WTC11 (cell line): ENCODE data around the gene MAP3K5. TPM values are rescaled to one million over a fixed set of nuclear protein-coding genes. Genes with fewer than 3 reads are reported as not detected.

Source experiments
- ATAC-seq: fragments of 200-7000 bp; cut with Tn5 transposase; 2 replicates; pipeline ENCODE4 v1.10.0; 2021; ENCODE audit warnings: mild to moderate bottlenecking, moderate library complexity
- CTCF ChIA-PET: fragments of 300-600 bp; sonication (Branson Sonifier 250); formaldehyde crosslinking; loops from one replicate; lab custom pipeline; 2021; ENCODE audit warnings: antibody characterized with exemption; lab: Charles Lee
- POLR2A ChIA-PET: fragments of 350-600 bp; sonication (Branson Sonifier 250); formaldehyde crosslinking; loops from one replicate; lab custom pipeline; 2021; ENCODE audit warnings: antibody characterized with exemption; lab: Charles Lee
- DNase-seq: peaks from one replicate; pipeline ENCODE4 v3.0.0; 2021; ENCODE audit warnings: low spot score
- H3K27ac Mint-ChIP-seq: 2 replicates; pipeline ENCODE4 v1.8.0; 2021; ENCODE audit warnings: mixed read lengths
- H3K27me3 Mint-ChIP-seq: 2 replicates; pipeline ENCODE4 v1.8.0; 2021; ENCODE audit warnings: low read depth, mild to moderate bottlenecking, moderate library complexity, mixed read lengths
- H3K36me3 Mint-ChIP-seq: 2 replicates; pipeline ENCODE4 v1.8.0; 2021; ENCODE audit warnings: mixed read lengths
- H3K4me1 Mint-ChIP-seq: 2 replicates; pipeline ENCODE4 v1.8.0; 2022; ENCODE audit warnings: mixed read lengths
- H3K4me3 Mint-ChIP-seq: 2 replicates; pipeline ENCODE4 v1.8.0; 2021; ENCODE audit warnings: mild to moderate bottlenecking, moderate library complexity, mixed read lengths
- H3K9me3 Mint-ChIP-seq: 2 replicates; pipeline ENCODE4 v1.8.0; 2021; ENCODE audit warnings: mixed read lengths
- ATF1 ChIP-seq: sonication (generic); formaldehyde crosslinking; IDR thresholded peaks from 2 replicates; pipeline ENCODE4 v1.8.1; 2023; ENCODE audit warnings: mild to moderate bottlenecking, moderate library complexity, missing genetic modification reagents
- ATF2 ChIP-seq: sonication (generic); formaldehyde crosslinking; IDR thresholded peaks from 2 replicates; pipeline ENCODE4 v1.8.1; 2022; ENCODE audit warnings: low read depth, missing genetic modification reagents, borderline replicate concordance
- ATF3 ChIP-seq: sonication (generic); formaldehyde crosslinking; conservative IDR thresholded peaks from 2 replicates; pipeline ENCODE4 v1.8.1; 2022; ENCODE audit warnings: mild to moderate bottlenecking, missing genetic modification reagents
- ELF4 ChIP-seq: sonication (generic); formaldehyde crosslinking; IDR thresholded peaks from 2 replicates; pipeline ENCODE4 v1.8.1; 2022; ENCODE audit warnings: low read depth, mild to moderate bottlenecking, moderate library complexity, missing genetic modification reagents
- ERG ChIP-seq: fragments of 250-450 bp; sonication (Bioruptor Pico); IDR thresholded peaks from 2 replicates; pipeline ENCODE4 v1.8.0; 2021; ENCODE audit warnings: mild to moderate bottlenecking
- ESRRA ChIP-seq: sonication (generic); formaldehyde crosslinking; IDR thresholded peaks from 2 replicates; pipeline ENCODE4 v1.8.1; 2022; ENCODE audit warnings: mild to moderate bottlenecking, missing genetic modification reagents, borderline replicate concordance
- FOXP1 ChIP-seq: sonication (generic); formaldehyde crosslinking; IDR thresholded peaks from 2 replicates; pipeline ENCODE4 v1.8.0; 2022; ENCODE audit warnings: missing genetic modification reagents, mild to moderate bottlenecking, moderate library complexity, borderline replicate concordance
- GABPB1 ChIP-seq: sonication (generic); formaldehyde crosslinking; IDR thresholded peaks from 2 replicates; pipeline ENCODE4 v1.8.1; 2023; ENCODE audit warnings: mild to moderate bottlenecking, missing genetic modification reagents
- HMGA2 ChIP-seq: fragments of 250-450 bp; sonication (Bioruptor Pico); IDR thresholded peaks from 2 replicates; pipeline ENCODE4 v1.4.0; 2021; ENCODE audit warnings: mild to moderate bottlenecking, moderate library complexity
- HMGXB4 ChIP-seq: sonication (generic); formaldehyde crosslinking; IDR thresholded peaks from 2 replicates; pipeline ENCODE4 v1.8.1; 2023; ENCODE audit warnings: mild to moderate bottlenecking, moderate library complexity, missing genetic modification reagents
- JUN ChIP-seq: sonication (generic); formaldehyde crosslinking; IDR thresholded peaks from 2 replicates; pipeline ENCODE4 v1.8.0; 2023; ENCODE audit warnings: mild to moderate bottlenecking, missing genetic modification reagents
- MXD4 ChIP-seq: fragments of 250-450 bp; sonication (Bioruptor Pico); IDR thresholded peaks from 2 replicates; pipeline ENCODE4 v1.8.0; 2021; ENCODE audit warnings: mild to moderate bottlenecking, moderate library complexity, borderline replicate concordance
- NR2C2 ChIP-seq: sonication (generic); formaldehyde crosslinking; IDR thresholded peaks from 2 replicates; pipeline ENCODE4 v1.8.0; 2022; ENCODE audit warnings: mild to moderate bottlenecking, missing genetic modification reagents
- NR3C1 ChIP-seq: sonication (generic); formaldehyde crosslinking; conservative IDR thresholded peaks from 2 replicates; pipeline ENCODE4 v1.8.1; 2023; ENCODE audit warnings: low read depth, mild to moderate bottlenecking, missing genetic modification reagents
- PRDM15 ChIP-seq: sonication (generic); formaldehyde crosslinking; IDR thresholded peaks from 2 replicates; pipeline ENCODE4 v1.8.0; 2022; ENCODE audit warnings: missing genetic modification reagents
- RELA ChIP-seq: sonication (generic); formaldehyde crosslinking; IDR thresholded peaks from 2 replicates; pipeline ENCODE4 v1.8.1; 2022; ENCODE audit warnings: missing genetic modification reagents, mild to moderate bottlenecking, borderline replicate concordance
- RORB ChIP-seq: fragments of 250-450 bp; sonication (Bioruptor Pico); IDR thresholded peaks from 2 replicates; pipeline ENCODE4 v1.9.0; 2021; ENCODE audit warnings: mild to moderate bottlenecking
- SMAD4 ChIP-seq: sonication (generic); formaldehyde crosslinking; IDR thresholded peaks from 2 replicates; pipeline ENCODE4 v1.8.0; 2022; ENCODE audit warnings: mild to moderate bottlenecking, missing genetic modification reagents
- SOX15 ChIP-seq: fragments of 250-450 bp; sonication (Bioruptor Pico); IDR thresholded peaks from 2 replicates; pipeline ENCODE4 v1.9.0; 2021; ENCODE audit warnings: mild to moderate bottlenecking
- TEAD1 ChIP-seq: sonication (generic); formaldehyde crosslinking; IDR thresholded peaks from 2 replicates; pipeline ENCODE4 v1.8.0; 2022; ENCODE audit warnings: mild to moderate bottlenecking, missing genetic modification reagents
- ZNF219 ChIP-seq: sonication (generic); formaldehyde crosslinking; IDR thresholded peaks from 2 replicates; pipeline ENCODE4 v1.8.0; 2023; ENCODE audit warnings: missing genetic modification reagents, mild to moderate bottlenecking, borderline replicate concordance
- ZNF416 ChIP-seq: fragments of 250-450 bp; sonication (Bioruptor Pico); IDR thresholded peaks from 2 replicates; pipeline ENCODE4 v1.9.0; 2021; ENCODE audit warnings: mild to moderate bottlenecking, inconsistent platforms
- total RNA-seq: library from RNA; stranded (reverse); gene quantifications from 3 replicates; pipeline ENCODE4 v1.2.3, GENCODE V29; 2021
- TF ChIP-seq, protein P1 (sequence below): sonication (generic); formaldehyde crosslinking; IDR thresholded peaks from 2 replicates; pipeline ENCODE4 v1.8.1; 2022; ENCODE audit warnings: low read depth, mild to moderate bottlenecking, moderate library complexity, missing genetic modification reagents, borderline replicate concordance
- TF ChIP-seq, protein P2 (sequence below): sonication (generic); formaldehyde crosslinking; IDR thresholded peaks from 2 replicates; pipeline ENCODE4 v1.8.1; 2022; ENCODE audit warnings: mild to moderate bottlenecking, missing genetic modification reagents, moderate library complexity, borderline replicate concordance

MAP3K5 gene
- total RNA-seq, 1 experiment from 2014 or later = 1.6 TPM

GRCh38 chr6:136764517-136764993 lies 27.7 kb downstream of the MAP3K5 start:
- ChIA-PET POLR2A (no interaction called here), CTCF (interaction anchor here (1.5 kb wide), 1 partner anchor 121 kb away, joined by 5 read pairs; no protein-coding TSS in a partner anchor)

GRCh38 chr6:136763716-136764516 lies 28.4 kb downstream of the MAP3K5 start:
- DNase-seq (no peak), ATAC-seq (no peak)
- H3K4me1 Mint-ChIP-seq = peaks cover 11% of the 10 kb centered on the region
- H3K9me3 Mint-ChIP-seq = no peaks in the 10 kb centered on the region
- H3K4me3 Mint-ChIP-seq = no peak overlapping the region
- CTCF ChIA-PET = interaction anchor here (0.9 to 2.2 kb wide), 3 partner anchors 18 to 120 kb away, joined by 4 to 9 read pairs (median 5); partner anchors contain the start of gene MAP3K5
- POLR2A ChIA-PET = no interaction called here
- no peaks in the 10 kb centered on the region for H3K36me3 Mint-ChIP-seq
- H3K27ac Mint-ChIP-seq = no peak overlapping the region
- TF ChIP-seq JUN (CRISPR knock-in tag) = no peak
- TF ChIP-seq RORB (CRISPR knock-in tag) = no peak
- TF ChIP-seq TEAD1 (CRISPR knock-in tag) = no peak
- no peak for TF ChIP-seq MXD4 (CRISPR knock-in tag)
- TF ChIP-seq NR2C2 (CRISPR knock-in tag) = no peak
- TF ChIP-seq PRDM15 (CRISPR knock-in tag) = no peak
- TF ChIP-seq SMAD4 (CRISPR knock-in tag) = no peak
- TF ChIP-seq ATF3 (CRISPR knock-in tag) = no peak
- TF ChIP-seq, protein P1, sequence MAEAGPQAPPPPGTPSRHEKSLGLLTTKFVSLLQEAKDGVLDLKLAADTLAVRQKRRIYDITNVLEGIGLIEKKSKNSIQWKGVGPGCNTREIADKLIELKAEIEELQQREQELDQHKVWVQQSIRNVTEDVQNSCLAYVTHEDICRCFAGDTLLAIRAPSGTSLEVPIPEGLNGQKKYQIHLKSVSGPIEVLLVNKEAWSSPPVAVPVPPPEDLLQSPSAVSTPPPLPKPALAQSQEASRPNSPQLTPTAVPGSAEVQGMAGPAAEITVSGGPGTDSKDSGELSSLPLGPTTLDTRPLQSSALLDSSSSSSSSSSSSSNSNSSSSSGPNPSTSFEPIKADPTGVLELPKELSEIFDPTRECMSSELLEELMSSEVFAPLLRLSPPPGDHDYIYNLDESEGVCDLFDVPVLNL (CRISPR knock-in tag) = no peak
- no peak for TF ChIP-seq HMGA2
- no peak for TF ChIP-seq SOX15 (CRISPR knock-in tag)
- no peak for TF ChIP-seq ATF2 (CRISPR knock-in tag)
- no peak for TF ChIP-seq NR3C1 (CRISPR knock-in tag)
- TF ChIP-seq FOXP1 (CRISPR knock-in tag) = no peak
- TF ChIP-seq HMGXB4 (CRISPR knock-in tag) = no peak
- H3K27me3 Mint-ChIP-seq = no peaks in the 10 kb centered on the region

More at GRCh38 chr6:136764517-136764993, 27.7 kb downstream of the MAP3K5 start:
- Mint-ChIP-seq H3K4me1 (peaks cover 11% of the 10 kb centered on the region), H3K9me3 (no peaks in the 10 kb centered on the region), H3K27me3 (no peaks in the 10 kb centered on the region), H3K36me3 (no peaks in the 10 kb centered on the region), H3K27ac (no peak overlapping the region), H3K4me3 (no peak overlapping the region)
- no peak for ATAC-seq
- TF ChIP-seq ERG (no peak), ZNF219 (no peak), ZNF416 (CRISPR knock-in tag) (no peak), RELA (no peak), ELF4 (CRISPR knock-in tag) (no peak), ESRRA (CRISPR knock-in tag) (no peak), SMAD4 (CRISPR knock-in tag) (no peak), ATF1 (no peak), GABPB1 (CRISPR knock-in tag) (no peak)
- TF ChIP-seq, protein P2, sequence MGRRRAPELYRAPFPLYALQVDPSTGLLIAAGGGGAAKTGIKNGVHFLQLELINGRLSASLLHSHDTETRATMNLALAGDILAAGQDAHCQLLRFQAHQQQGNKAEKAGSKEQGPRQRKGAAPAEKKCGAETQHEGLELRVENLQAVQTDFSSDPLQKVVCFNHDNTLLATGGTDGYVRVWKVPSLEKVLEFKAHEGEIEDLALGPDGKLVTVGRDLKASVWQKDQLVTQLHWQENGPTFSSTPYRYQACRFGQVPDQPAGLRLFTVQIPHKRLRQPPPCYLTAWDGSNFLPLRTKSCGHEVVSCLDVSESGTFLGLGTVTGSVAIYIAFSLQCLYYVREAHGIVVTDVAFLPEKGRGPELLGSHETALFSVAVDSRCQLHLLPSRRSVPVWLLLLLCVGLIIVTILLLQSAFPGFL (CRISPR knock-in tag) = no peak
- DNase-seq = no peak
